Kidney epithelial cell (primary cell): ENCODE measurements around the gene CEMIP2. TPM values are rescaled to one million over a fixed set of nuclear protein-coding genes. Genes with fewer than 3 reads are reported as not detected.
A peak's percentile ranks its signal among the peaks of the same experiment; 100 is the strongest.

Experiments
- DNase-seq: peaks from one replicate; pipeline ENCODE4 v3.0.0-alpha.2; 2010; ENCODE audit warnings: low read depth
- H3K27me3 ChIP-seq: 2 replicates; pipeline ENCODE4 v1.6.0; 2011; ENCODE audit warnings: low read length; ENCODE audit not compliant: control insufficient read depth, insufficient read depth
- H3K36me3 ChIP-seq: 2 replicates; pipeline ENCODE4 v1.5.1; 2011; ENCODE audit warnings: low read length; ENCODE audit not compliant: control insufficient read depth, insufficient read depth
- H3K4me3 ChIP-seq: 2 replicates; pipeline ENCODE4 v1.5.1; 2011; ENCODE audit warnings: low read depth, mild to moderate bottlenecking, control low read depth, low read length
- total RNA-seq: library from RNA; depleted of rRNA; stranded (reverse); fragments of >200 nt; gene quantifications from 2 replicates; pipeline ENCODE4 v1.2.3, GENCODE V29; 2015
- TF ChIP-seq, protein P1 (sequence below): IDR thresholded peaks from 2 replicates; pipeline ENCODE4 v1.5.1; 2011; ENCODE audit warnings: mild to moderate bottlenecking, moderate library complexity, low read length, control low read depth, inconsistent platforms; ENCODE audit not compliant: insufficient read depth, poor library complexity, severe bottlenecking

Gene CEMIP2
- total RNA-seq, 1 donor from 2014 or later, result 41.8 TPM

DNA sequence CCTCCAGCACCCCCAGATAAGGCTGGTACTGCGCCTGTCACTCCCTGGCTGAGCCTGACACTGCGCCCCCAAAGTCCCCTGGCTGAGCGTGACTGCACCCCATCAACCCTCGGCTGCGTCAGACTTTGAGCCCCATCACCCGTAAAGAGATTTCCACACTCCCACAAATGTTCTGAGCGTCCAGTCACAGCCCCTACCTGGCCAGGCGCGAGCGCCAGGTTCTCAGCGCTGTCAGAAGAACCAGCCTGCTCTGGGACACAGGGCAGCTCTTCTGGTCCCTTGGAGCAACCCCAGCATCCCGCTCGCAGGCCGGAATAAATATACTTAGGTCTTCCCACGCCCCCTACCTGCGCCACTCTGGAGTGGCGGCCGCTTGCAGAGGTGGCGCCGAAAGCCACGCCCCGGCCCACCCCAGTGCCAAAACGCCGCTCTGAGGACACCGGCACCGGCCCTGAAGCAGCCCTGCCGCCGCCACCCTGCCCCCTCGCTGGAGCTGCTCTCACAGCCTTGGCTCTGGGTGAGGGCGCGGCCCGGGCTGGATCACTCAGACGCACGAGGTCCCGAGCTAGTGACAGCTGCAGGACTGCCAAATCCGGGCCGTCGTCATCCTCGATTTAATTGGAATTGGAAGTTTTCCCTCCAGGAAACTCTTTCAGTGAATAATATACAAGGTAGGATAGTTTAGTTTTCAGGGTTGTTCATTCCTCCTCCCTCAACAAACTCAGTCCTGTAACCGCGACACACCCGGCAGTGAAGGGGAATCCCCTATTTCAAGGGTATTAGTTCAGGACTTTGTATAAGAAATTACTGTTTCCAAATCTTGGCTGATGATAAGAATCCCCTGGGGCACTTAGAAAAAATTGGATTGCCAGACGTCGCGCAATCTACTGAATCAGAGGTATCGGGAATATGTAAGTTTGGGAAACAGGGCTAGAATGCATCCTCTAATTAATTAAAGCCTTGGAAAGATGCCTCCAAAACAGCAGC lies 1.2 kb upstream of the CEMIP2 start:
- H3K27me3 ChIP-seq, result no peaks in the 10 kb centered on the region
- H3K36me3 ChIP-seq, result no peaks in the 10 kb centered on the region
- DNase-seq, result no peak
- H3K4me3 ChIP-seq, result peak overlapping the region; percentile 41
- TF ChIP-seq, protein P1, sequence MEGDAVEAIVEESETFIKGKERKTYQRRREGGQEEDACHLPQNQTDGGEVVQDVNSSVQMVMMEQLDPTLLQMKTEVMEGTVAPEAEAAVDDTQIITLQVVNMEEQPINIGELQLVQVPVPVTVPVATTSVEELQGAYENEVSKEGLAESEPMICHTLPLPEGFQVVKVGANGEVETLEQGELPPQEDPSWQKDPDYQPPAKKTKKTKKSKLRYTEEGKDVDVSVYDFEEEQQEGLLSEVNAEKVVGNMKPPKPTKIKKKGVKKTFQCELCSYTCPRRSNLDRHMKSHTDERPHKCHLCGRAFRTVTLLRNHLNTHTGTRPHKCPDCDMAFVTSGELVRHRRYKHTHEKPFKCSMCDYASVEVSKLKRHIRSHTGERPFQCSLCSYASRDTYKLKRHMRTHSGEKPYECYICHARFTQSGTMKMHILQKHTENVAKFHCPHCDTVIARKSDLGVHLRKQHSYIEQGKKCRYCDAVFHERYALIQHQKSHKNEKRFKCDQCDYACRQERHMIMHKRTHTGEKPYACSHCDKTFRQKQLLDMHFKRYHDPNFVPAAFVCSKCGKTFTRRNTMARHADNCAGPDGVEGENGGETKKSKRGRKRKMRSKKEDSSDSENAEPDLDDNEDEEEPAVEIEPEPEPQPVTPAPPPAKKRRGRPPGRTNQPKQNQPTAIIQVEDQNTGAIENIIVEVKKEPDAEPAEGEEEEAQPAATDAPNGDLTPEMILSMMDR, result peak; percentile 35

DNA sequence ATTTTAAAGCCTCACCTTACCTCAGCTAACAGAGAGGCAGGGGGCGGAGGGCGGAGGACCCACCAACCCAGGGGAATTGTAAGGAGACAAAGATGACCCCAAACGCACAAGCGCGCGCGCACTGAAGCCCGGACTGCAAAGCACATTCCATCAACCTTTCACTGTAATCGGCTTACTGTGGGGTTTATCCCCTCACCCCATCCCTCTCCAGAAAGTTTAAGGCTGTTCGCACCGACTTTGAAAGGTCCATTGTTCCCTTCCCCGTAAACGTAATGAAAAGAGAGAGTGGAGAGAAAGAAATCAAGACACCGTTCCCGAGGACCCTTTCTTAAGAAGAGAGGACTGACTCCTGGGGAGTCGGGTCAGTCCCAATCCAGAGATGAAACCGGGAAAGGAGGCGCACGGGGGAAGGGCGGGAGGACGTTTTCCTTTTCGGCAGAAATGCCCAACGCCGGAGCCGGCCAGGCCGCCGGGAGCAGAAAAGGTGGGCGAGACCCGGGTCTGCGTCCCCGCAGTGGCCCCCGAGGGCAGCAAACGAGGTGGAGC lies 464 bp downstream of the CEMIP2 start:
- no peaks in the 10 kb centered on the region for H3K36me3 ChIP-seq
- no peak for DNase-seq
- peak overlapping the region; percentile 89 for H3K4me3 ChIP-seq
- TF ChIP-seq, protein P1, result no peak
- H3K27me3 ChIP-seq, result no peaks in the 10 kb centered on the region

DNA sequence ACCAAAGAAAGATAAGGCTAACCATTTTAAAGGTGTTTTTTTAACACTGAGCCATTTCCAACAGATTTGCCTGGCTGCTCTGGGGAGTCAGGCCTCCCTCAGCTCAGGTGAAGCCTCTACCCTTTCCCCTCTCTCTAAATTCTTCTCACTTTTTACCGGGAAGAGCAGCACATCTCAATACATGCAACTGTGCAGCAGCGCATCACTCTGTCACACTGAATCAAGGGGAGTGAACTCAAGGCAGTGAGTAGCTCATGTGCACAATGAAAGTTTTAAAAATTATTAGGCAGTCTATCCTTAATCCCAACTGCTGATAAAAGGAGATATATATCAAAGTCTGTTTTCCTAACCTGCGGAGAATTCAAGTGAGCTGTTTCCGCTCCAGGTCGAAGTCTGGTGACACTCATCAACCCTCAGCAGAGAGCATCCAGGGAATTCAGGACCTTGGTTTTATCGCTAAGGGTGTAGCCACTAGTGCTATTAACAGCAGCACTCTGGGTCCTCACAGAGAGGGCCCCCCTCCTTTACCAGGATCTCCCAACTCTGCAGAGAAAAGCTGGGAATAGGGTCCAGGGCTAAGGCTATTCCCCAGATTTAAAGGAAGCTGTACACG lies 1.0 kb downstream of the CEMIP2 start:
- Histone ChIP-seq H3K27me3 (no peaks in the 10 kb centered on the region), H3K36me3 (no peaks in the 10 kb centered on the region), H3K4me3 (peak overlapping the region; percentile 89)
- no peak for DNase-seq
- TF ChIP-seq, protein P1, result no peak

DNA sequence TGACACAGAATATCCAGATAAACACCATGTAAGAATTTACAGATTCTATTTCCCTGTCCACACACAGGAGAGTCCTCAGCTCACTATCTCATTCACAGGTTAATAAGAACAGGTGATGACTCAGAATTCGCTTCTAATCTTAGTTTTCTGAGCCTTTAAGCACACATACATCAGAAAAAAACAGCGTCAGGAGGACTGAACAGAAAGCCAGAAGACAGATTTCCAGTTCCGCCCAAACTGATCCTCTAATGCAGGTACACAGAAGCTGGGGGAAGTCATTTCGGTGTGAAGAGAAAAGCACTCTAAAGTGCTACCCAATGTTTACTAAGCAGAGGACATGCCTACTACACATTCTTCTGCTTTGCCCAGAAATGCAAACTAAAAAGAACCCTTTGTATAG lies 1.6 kb downstream of the CEMIP2 start:
- DNase-seq, result no peak
- TF ChIP-seq, protein P1, result no peak
- H3K36me3 ChIP-seq, result no peaks in the 10 kb centered on the region

DNA sequence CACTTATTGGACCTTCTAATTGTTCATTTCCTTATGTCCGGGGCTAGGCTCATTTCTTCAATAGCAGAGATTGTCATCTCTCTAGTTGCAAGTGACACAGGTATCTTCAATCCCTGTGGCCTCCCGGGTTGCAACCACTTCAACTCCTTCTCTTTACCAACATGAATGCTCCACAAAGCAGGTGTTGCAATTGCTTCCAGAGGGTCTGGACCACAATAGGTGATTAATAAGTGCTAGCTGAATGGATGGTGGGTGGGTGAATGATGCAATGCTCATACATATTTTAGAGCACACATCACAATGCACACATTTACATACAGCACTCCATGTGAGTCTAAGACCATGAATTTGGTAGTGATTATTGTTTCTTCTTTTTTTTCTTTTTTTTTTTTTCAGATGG lies 2.6 kb downstream of the CEMIP2 start:
- DNase-seq, result no peak
- H3K36me3 ChIP-seq, result no peaks in the 10 kb centered on the region
- TF ChIP-seq, protein P1, result no peak
- H3K27me3 ChIP-seq, result no peaks in the 10 kb centered on the region
- no peak overlapping the region for H3K4me3 ChIP-seq

More for the DNA sequence above, 1.6 kb downstream of the CEMIP2 start:
- peak overlapping the region; percentile 89 for H3K4me3 ChIP-seq
- no peaks in the 10 kb centered on the region for H3K27me3 ChIP-seq
